Measurements from ENCODE around the gene CPNE6.
A peak's percentile ranks its signal among the peaks of the same experiment; 100 is the strongest.
"Not testable (repeated sequence)": the region's sequence is repeated elsewhere in the genome, so short reads cannot be mapped to it uniquely, and the experiment has no call there.

CPNE6 gene

GRCh38 chr14:24071144-24071697, at the start of gene CPNE6:
Gene CPNE6 (plus strand): TSS chr14:24071562. CDS start chr14:24072937, 1,375 bp downstream.
- no peak for DNase-seq

GRCh38 chr14:24024939-24025418, 46.4 kb upstream of the CPNE6 start:
- DNase-seq, result not testable (repeated sequence)

GRCh38 chr14:24029687-24030086, 41.7 kb upstream of the CPNE6 start:
- not testable (repeated sequence) for DNase-seq

- DNase-seq, result not testable (repeated sequence)
Measured at GRCh38 chr14:24031331-24031730, 40.0 kb upstream of the CPNE6 start.

- DNase-seq, result peak; percentile 5
Measured at GRCh38 chr14:24032727-24033418, 38.5 kb upstream of the CPNE6 start.

- DNase-seq, result peak; percentile 46
Measured at GRCh38 chr14:24035769-24036168, 35.6 kb upstream of the CPNE6 start.

GRCh38 chr14:24036169-24036962, 35.0 kb upstream of the CPNE6 start:
- peak; percentile 90 for DNase-seq

GRCh38 chr14:24036963-24037657, 34.3 kb upstream of the CPNE6 start:
- DNase-seq, result not testable (repeated sequence)

- DNase-seq, result peak; percentile 81
Measured at GRCh38 chr14:24037658-24038037, 33.7 kb upstream of the CPNE6 start.

- no peak for DNase-seq
Measured at GRCh38 chr14:24038686-24039085, 32.7 kb upstream of the CPNE6 start.

- DNase-seq, result no peak
Measured at GRCh38 chr14:24040692-24041091, 30.7 kb upstream of the CPNE6 start.

GRCh38 chr14:24042746-24043145, 28.6 kb upstream of the CPNE6 start:
- no peak for DNase-seq

- DNase-seq, result not testable (repeated sequence)
Measured at GRCh38 chr14:24049002-24049401, 22.4 kb upstream of the CPNE6 start.

- not testable (repeated sequence) for DNase-seq
Measured at GRCh38 chr14:24050753-24051152, 20.6 kb upstream of the CPNE6 start.

GRCh38 chr14:24051176-24051788, 20.1 kb upstream of the CPNE6 start:
- peak; percentile 52 for DNase-seq

GRCh38 chr14:24051789-24052655, 19.3 kb upstream of the CPNE6 start, which contains the start of gene CARMIL3:
Gene CARMIL3 (plus strand): TSS chr14:24052009. CDS start chr14:24052154, 145 bp downstream.
- DNase-seq, result peak; percentile 81

GRCh38 chr14:24052656-24053547, 18.5 kb upstream of the CPNE6 start:
- DNase-seq, result no peak

GRCh38 chr14:24053548-24054323, 17.6 kb upstream of the CPNE6 start:
- no peak for DNase-seq

GRCh38 chr14:24054324-24054641, 17.1 kb upstream of the CPNE6 start:
- DNase-seq, result no peak

- no peak for DNase-seq
Measured at GRCh38 chr14:24054646-24055045, 16.7 kb upstream of the CPNE6 start.
